Jurkat, Clone E6-1 (cell line): ENCODE results near the gene PRDM4.
A peak's percentile ranks its signal among the peaks of the same experiment; 100 is the strongest.
"Not testable (repeated sequence)": the region's sequence is repeated elsewhere in the genome, so short reads cannot be mapped to it uniquely, and the experiment has no call there.

Experiments used
- DNase-seq: peaks from one replicate; pipeline ENCODE4 v3.0.0-alpha.2; 2011; ENCODE audit warnings: low read depth, low spot score
- H3K4me3 ChIP-seq: 2 replicates; pipeline ENCODE4 v1.5.1; 2011; ENCODE audit warnings: mild to moderate bottlenecking, low read length, control low read depth, moderate library complexity

Gene PRDM4

GRCh38 chr12:107715780-107716179, 45.2 kb downstream of the PRDM4 start:
- DNase-seq = no peak

DNA sequence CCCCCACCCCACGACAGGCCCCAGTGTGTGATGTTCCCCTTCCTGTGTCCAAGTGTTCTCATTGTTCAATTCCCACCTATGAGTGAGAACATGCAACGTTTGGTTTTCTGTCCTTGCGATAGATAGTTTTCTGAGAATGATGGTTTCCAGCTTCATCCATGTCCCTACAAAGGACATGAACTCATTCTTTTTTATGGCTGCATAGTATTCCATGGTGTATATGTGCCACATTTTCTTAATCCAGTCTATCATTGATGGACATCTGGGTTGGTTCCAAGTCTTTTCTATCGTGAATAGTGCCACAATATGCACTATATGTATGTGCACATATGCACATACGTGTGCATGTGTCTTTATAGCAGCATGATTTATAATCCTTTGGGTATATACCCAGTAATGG, 55.4 kb downstream of the PRDM4 start:
- DNase-seq, H3K4me3 ChIP-seq: not testable (repeated sequence)

More at GRCh38 chr12:107715780-107716179, 45.2 kb downstream of the PRDM4 start:
- no peak overlapping the region for H3K4me3 ChIP-seq

- no peak for DNase-seq
- H3K4me3 ChIP-seq = no peak overlapping the region
Observed at GRCh38 chr12:107704041-107704440, 56.9 kb downstream of the PRDM4 start.

GRCh38 chr12:107702106-107702505, 58.8 kb downstream of the PRDM4 start:
- no peak overlapping the region for H3K4me3 ChIP-seq
- DNase-seq = no peak

DNA sequence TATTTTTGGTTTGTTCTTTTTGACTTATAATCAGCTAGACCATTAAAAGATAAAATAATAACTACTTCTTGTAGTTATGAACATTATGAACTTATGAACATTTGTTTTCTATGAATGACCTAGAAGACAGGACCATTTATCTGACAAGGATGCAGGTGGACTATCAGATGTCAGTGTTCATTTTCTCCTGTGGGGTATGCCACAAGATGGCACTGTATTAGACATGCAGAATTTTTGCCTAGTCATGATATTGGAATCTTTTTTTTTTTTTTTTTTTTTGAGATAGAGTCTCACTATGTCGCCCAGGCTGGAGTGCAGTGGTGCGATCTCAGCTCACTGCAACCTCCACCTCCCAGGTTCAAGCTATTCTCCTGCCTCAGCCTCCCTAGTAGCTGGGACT, 65.2 kb downstream of the PRDM4 start:
- H3K4me3 ChIP-seq = not testable (repeated sequence)
- DNase-seq = peak; percentile 25

DNA sequence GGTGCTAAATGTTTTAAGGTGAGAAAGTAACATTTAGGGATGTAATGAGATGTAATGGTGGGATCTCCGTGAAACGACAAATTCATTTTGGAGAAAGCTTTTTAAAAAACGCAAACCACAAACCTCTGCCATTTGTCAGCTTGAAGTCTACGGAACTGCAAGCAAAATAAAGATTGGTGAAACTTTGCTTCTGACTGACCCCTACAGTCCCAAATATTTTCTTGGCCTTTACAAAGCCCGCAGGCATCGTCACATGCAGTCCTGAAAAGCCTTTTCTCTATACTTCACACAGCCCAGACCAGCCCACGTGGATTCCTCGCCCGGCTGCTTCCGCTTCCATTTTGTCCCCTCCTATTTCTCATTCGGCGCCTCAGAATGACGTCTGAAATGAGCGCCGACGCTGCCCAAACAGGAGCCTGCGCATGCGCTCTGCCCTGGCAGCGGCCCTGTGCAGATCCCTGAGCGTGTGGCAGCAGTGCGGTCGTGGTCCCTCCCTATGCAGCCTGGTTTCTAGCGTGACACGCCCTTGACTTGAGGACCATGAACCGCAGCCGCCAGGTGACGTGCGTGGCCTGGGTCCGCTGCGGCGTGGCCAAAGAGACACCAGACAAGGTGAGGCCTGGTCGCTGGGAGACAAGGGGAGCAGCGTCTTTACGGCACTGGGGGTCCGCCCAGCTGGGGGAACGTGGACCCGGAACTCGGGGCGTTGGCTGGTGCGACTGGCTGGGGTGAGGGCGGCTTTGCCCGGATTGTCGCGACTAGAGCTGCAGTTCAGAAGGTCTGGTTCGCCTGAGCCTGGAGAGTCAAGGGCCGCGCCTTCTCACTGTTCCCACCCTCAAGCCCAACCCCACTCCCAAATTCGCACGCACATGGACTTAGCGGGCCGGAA, 75.3 kb downstream of the PRDM4 start, which contains the start of gene PWP1:
PWP1 (plus strand) TSS at position 440 of the 889 bp plus-strand sequence; CDS start at position 541, 101 bp downstream.
- DNase-seq = peak; percentile 96
- H3K4me3 ChIP-seq = peak within 1 kb of the TSS; percentile 80

DNA sequence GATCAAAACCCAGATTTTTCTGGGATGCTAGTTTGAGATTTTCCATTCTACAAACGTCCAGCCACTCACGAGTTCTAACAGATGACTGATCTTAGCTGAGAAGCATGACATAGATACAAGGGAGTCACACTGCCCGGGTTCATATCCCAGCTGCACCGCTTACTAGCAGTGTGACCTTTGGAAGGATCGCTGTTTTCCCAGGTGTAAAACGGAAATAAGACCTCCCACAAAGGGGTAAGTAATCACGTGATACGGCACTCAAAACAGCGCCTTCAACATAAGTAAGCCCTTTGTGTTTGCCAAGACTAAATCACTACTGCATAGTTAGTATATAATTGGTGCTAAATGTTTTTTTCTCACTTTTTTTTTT, 76.0 kb downstream of the PRDM4 start:
- H3K4me3 ChIP-seq = peak overlapping the region; percentile 80
- peak; percentile 41 for DNase-seq

DNA sequence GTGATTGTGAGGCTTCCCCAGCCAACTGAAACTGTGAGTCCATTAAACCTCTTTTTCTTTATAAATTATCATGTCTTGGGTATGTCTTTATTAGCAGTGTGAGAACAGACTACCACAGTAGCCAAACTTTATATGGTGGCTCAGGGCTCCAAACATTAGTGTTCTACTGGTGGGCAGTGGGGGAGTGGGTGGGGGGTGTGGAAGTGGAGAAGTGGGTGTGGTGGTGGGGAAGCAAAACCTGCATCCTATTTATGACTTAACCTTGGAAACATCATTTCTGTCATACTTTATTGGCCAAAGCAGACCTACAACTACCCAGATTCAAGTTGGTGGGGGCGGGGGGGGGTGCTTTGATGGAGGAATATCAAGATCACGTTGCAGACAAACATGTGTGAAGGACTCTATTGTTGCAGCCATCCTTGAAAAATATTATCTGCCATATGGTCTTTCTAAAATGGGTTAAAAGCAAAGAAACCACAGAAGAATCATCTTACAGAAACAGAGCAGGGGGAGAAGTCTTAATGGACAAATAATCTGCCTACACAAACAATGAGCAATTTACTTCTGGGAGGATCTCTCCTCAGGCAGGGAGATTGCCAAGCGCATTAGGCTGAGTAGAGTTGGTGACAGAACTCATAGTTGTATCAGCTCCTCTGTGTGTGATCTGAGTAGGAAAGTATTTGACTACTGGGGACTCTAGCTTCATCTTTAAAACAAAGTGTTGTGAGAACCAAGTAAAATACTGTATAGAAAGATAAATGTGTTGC, 76.7 kb downstream of the PRDM4 start:
- DNase-seq = no peak
- peak overlapping the region; percentile 80; the same call in 1 of the 2 replicates for H3K4me3 ChIP-seq
